Embryonic facial prominence (tissue), 1 donor: ENCODE results near the gene GJB4.
"Not testable (repeated sequence)": the region's sequence is repeated elsewhere in the genome, so short reads cannot be mapped to it uniquely, and the experiment has no call there.

Experiments
- DNase-seq: peaks from one replicate; pipeline ENCODE4 v3.0.0-alpha.2; 2016; ENCODE audit errors: extremely low spot score

GJB4 gene

GRCh38 chr1:34759503-34760357, at the start of gene GJB4:
Gene GJB4 (plus strand): TSS chr1:34759740. CDS start chr1:34761255, 1,515 bp downstream.
- no peak for DNase-seq

DNA sequence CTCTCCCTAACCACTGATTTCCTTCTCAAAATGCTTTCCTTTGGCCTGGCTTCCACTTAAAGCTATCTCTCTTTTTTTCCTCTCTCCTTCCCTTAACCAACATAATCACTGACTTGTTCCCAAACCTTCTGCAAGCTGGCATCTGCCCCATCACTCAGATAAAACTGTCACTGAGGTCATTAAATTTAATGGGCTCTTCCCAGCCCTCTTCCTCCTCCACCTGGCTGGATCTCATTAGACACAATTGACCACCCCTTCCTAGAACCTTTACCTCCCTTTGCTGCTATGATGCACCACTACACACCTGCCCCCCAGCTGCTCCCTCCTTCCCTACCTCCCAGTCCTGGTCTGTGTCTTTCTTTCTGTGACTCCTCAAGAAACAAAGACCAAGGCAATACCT, 48.7 kb upstream of the GJB4 start:
- DNase-seq = no peak

DNA sequence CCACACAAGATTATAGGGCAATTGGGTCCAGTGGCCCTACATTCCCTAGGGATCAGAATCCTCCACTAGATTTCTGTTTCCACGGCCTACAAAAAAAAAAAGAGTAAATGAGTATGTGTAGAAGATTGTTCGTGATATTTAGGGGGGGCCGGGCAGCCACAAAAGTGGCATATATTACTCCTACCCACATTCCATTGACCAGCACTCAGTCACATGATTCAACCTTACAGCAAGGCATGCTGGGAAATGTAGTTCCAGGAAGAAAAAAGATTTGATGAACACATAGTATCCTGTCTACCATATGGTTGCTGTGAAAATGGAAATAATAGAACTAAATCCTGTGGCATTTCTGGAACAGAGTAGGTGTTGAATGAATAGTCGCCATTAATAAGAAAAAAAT, 48.1 kb upstream of the GJB4 start:
- no peak for DNase-seq

- DNase-seq = no peak
Measured at GRCh38 chr1:34712007-34712688, 47.4 kb upstream of the GJB4 start.

DNA sequence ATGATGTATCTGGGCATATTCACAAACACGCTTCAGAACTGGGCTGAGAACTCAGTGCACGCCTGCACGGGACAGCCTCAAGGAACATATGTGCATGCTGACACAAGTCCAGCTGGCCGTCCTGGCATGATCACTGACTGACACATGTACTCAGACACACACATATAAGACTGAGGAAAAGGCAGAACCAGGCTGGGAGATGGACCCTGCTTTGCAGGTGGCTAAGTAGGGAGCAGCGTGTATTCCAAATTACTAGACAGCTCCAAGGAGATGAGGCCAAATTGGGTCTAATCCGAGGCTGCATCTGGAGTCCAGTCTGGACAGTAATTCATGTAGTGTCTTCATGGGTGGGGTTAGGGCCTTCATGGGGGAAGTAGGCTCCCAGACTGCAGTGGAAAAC, 46.1 kb upstream of the GJB4 start:
- no peak for DNase-seq

GRCh38 chr1:34714386-34714785, 45.2 kb upstream of the GJB4 start:
- no peak for DNase-seq

- DNase-seq = no peak
Measured at GRCh38 chr1:34715139-34715538, 44.4 kb upstream of the GJB4 start.

DNA sequence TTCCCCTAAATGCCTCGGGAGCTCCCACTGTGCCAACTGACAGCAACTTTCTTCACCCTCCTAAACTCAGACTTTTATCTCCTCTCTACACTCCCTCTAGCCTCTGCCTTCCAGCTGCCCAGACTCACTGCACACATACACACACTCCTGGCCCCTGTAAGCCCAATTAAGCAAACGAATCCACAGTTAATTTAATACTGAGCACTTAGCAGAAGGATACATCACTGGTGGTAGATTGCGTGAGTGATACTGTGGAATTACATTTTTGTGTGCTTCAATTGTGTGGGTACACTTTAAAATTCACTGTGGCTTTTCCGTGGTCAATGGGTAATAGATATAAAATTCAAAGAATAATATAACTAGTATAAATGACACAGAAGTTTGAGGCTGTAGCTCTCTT, 38.3 kb upstream of the GJB4 start:
- no peak for DNase-seq

DNA sequence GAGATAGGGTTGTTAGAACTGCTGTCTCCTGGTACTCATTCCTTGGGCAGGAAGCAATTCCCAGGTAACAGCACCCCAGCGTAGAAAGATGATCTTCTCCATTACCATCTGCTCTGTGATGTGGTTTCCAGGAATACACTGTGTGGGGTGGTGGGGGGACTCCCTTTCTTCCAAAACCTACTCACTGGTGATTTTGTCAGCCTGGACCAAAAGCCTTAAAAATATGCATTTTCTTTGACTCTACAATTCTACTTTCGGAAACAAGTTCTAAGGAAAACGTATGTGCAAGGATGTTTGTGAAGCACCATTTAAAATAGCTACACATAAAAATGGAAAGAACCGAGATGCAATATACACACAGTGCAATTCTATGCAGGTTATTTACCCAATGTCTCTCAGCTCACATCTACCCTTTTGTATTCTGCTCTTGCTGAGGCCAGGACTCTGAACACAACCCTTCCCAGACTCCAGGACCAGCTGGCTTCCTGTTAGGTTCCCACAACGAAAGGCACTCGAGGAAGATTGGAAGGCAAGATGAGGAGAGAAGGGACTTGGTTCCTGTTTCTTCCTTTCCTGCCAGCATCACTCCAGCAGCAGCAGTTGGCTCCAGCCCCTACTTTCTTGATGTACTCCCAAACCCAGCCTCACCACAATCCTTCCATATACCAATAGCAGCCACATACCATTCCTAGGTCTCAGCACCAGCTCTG, 37.7 kb upstream of the GJB4 start:
- no peak for DNase-seq

DNA sequence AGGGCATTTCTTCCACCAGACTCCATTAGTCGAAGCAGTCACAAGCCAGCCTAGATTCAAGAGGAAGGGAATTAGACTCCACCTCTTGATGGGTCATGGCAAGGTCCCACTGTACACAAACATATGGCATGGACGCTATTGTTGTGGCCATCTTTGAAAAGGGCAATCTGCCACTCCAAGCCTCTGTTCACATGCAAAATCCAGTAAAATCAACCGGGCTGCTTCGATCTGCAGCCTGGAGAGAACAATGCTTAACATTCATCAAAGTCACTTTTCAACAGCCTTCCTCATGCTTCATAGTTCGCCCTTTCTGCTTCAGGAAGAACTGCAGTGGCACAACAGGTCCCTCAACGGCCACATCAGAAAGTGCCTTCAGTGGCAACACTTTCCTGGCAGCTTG, 32.7 kb upstream of the GJB4 start:
- DNase-seq = no peak

- DNase-seq = no peak
Measured at GRCh38 chr1:34730485-34730884, 29.1 kb upstream of the GJB4 start.

GRCh38 chr1:34732831-34733230, 26.7 kb upstream of the GJB4 start:
- not testable (repeated sequence) for DNase-seq

DNA sequence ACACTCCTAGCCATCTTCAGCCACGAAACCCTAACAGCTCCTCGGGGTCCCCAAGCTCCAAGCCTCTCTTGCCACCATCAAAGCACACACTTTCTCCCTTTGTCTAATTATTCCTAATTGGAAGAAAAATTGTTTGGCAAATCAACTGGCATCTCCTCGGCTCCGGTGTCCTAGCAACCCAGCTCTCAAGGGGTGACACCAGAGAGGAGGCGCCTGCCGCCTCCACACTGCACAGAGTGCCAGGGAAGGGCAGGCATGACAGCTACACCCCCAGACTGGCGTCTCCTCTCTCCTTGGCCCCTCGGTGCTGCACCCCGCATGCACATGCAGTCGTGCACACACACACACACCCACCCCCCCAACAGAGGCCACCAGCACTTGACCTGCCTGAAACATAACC, 22.8 kb upstream of the GJB4 start:
- no peak for DNase-seq

DNA sequence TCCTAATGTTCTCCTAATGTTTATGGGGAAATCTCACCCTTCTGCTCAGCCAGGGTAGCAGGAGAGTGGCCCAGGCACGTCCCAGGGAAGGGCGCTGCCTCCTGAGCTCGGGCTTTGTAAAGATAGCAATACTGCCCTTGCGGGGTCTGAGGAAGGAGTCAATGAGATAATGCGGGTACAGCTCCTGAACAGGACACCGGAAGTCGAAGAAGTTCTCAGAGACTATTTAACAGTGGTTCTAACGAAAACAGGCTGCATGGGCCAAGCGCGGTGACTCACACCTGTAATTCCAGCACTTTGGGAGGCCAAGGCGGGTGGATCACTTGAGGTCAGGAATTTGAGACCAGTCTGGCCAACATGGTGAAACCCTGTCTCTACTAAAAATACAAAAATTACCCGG, 22.3 kb upstream of the GJB4 start:
- not testable (repeated sequence) for DNase-seq

DNA sequence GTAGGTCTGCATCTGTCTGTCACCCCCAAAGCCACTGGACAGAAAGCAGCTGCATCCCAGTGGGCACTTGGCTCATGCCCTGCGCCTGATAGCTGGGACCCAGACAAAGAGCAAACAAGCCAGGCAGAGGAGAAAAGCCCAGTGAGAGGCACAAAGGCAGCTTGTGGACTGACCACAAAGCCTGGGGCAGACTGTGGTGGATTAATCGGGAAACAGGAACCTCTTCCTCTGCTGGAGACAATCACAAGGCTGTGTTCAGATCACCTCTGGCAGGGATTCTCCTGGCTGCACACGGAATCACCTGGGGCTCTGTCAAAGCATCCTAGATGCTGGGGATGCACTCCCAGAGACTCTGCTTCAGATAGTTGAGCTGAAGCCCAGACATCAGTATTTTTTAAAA, 19.9 kb upstream of the GJB4 start:
- no peak for DNase-seq

GRCh38 chr1:34740161-34740868, 19.2 kb upstream of the GJB4 start:
- no peak for DNase-seq

DNA sequence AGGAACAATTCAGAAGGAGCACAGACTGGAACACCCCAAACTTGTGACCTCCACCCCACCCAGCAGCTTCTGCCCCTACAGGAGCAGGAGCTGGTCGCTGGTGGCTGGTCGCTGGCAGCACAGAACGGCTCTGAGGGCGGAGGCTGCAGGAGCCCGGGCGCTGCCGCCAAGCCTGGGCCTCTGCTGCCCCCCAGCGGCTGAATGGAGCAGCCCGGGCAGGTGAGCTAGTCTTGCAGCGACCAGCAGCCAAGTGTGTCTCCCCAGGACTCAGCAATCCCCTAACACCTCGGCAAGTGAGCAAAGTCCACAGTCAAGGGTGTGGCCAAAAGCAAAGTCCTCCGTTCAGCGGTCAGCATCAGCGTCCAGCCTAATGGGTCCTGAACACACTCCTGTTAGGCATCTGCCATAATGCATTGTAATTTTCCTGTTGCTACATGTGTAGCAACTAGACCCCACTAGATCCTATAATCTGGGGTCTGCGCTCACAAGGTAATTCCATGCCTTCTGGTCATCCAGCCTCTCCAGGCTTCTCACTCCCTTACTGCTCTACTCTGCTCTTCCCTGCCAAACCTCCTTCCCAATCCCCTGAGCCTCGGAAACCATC, 16.8 kb upstream of the GJB4 start:
- no peak for DNase-seq

DNA sequence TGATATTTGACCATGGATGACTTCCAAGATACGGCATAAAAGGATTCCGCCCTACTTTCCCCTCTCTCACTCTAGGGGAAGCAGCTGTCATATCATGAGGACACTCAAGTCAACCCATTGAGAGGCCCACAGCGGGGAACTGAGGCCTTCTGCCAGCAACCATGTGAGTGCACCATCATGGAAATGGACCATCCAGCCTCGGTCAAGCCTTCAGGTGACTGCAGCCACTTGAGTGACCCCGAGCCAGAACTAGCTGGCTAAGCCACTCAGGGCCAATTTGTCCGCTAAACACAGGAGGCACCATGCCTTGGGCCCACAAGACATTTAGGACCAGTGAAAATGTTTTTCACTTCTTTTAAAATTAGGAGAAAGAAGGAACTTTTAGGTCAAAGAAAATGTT, 15.8 kb upstream of the GJB4 start:
- DNase-seq = no peak

DNA sequence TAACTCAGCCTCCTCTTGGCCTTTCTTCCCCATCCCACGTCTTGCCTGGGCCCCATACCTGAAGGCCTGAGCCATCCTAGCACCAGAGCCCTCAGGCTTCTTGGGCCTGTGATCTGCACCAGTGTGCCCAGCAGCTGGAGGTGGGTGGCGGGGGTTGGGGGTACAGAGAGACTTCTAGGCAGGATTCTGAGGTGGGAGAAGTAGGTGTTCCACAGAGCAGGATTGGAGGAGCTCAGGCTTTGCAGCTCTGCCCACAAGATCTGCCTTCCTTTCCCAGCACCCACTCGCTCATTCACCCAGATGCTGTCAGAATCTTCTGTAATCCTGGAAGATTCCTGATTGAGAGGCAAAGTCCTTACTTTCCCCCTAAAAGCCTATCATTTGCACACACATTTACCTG, 14.7 kb upstream of the GJB4 start:
- no peak for DNase-seq

GRCh38 chr1:34745666-34746065, 13.9 kb upstream of the GJB4 start:
- no peak for DNase-seq

GRCh38 chr1:34746101-34746500, 13.4 kb upstream of the GJB4 start:
- DNase-seq = no peak
